Nucleus accumbens (tissue), 56 donors: ENCODE data around the gene TMEM101.
"Not testable (repeated sequence)": the region's sequence is repeated elsewhere in the genome, so short reads cannot be mapped to it uniquely, and the experiment has no call there.

Experiments used
- DNase-seq, 56 donors: peaks; one replicate each; lab custom pipeline; 2025; lab: John Stamatoyannopoulos, UW

TMEM101 gene

GRCh38 chr17:44002141-44002848 lies 12.5 kb downstream of the TMEM101 start:
- DNase-seq: no peak

- no peak for DNase-seq
Observed at GRCh38 chr17:44001461-44001920, 13.3 kb downstream of the TMEM101 start.

- no peak for DNase-seq
Observed at GRCh38 chr17:44000871-44001460, 13.8 kb downstream of the TMEM101 start.

DNA sequence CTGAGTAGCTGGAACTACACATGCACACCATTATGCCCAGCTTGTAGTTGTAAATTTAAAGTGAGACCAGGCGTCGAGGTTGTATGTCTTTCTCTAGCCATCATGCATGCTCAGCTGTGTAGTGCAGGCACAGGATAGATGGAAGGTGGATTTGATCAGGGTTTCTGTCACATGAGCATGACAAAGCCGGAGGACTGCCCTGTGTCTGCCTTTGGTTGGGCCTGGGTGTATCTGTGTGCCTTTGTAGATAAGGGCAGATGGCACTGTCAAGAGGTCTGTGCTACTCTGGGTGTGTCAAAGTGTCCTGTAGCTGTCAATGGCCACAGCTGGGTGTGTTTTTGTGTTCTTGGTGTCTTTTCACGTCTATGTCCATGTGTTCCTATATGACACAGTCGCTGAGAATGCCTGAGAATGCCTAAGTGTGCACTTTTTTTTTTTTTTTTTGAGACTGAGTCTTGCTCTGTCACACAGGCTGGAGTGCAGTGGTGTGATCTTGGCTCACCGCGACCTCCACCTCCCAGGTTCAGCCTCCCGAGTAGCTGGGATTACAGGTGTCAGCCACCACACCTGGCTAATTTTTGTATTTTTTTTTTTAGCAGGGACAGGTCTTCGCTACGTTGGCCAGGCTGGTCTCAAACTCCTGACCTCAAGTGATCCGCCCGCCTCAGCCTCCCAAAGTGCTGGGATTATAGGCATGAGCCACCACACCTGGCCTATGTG lies 14.5 kb downstream of the TMEM101 start:
- no peak for DNase-seq

GRCh38 chr17:43999024-43999423 lies 15.7 kb downstream of the TMEM101 start:
- no peak for DNase-seq

DNA sequence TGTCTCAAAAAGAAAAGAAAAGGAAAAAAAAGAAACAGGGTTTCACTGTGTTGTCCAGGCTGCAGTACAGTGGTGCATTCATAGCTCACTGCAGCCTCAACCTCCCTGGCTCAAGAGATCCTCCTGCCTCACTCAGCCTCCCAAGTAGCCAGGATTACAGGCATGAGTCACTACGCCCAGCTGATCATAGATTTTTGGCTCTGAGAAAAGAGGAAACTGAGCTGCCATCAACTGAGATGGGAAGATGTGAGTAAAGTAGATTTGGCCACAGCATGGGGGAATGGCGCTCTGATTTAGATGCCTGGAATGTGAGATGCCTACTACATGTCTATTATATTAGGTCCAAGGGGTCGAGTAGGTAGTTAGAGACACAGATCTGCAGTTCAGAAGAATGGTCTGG lies 16.2 kb downstream of the TMEM101 start:
- no peak for DNase-seq

- DNase-seq: not testable (repeated sequence)
Observed at GRCh38 chr17:43997180-43997579, 17.6 kb downstream of the TMEM101 start.

DNA sequence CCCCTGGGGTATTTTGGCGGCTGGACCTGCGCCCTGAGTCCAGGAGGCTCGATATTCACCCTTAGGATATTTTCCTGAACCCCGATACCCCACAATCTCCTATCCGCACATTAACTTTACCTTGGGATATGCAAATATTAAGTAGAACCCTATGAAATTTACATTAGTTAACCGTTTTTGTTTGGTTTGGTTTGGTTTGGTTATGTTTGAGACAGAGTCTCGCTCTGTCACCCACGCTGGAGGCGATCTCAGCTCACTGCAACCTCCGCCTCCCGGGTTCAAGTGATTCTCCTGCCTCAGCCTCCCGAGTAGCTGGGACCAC lies 19.7 kb downstream of the TMEM101 start:
- no peak for DNase-seq

DNA sequence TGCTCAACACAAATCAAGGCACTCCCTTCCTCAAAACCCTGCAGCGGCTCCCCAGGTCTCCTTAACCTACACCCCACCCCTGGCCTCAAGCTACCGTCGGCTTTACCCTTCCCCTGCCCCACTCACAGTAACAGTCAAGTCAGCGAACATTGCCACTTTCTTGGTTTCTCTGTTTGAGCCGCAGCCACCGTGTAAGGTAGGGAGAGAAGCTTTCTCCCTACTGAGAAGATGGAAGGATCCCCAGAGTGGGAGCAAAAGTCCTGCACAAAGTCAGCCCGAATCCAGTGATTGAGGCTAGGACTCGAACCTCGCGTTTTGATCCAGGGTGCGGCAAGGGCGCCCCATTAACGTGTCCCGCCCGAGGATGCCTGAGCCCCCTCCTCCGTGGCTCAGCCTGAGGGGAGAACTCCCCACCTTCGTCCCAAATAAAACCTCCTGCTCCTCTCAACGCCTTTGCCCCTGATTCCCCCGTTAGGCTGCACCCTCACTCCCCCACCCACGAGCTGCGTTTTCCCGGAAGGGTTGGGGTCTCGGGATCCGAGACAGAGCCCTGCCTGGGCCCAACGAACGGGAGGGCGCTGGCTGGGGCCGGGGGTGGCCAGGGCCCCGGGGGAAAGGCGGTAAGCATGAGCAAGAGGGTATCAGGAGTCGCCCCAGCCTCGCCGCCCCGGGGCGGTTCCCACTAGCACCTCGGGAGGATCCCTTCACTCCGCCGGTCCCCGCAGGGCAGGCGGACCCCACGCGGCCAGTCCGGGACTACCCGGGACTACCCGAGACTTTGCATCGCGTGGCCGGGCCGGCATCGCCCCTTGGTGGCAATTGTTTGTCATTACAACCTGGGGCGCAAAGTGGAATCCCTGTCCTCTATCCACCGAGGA lies 20.3 kb downstream of the TMEM101 start:
- peak in 43 of 56 donors; percentile 10 to 82 (median 39) for DNase-seq

GRCh38 chr17:43992641-43993040 lies 22.1 kb downstream of the TMEM101 start:
- DNase-seq: no peak

- no peak for DNase-seq
Observed at GRCh38 chr17:43988301-43988700, 26.5 kb downstream of the TMEM101 start.

DNA sequence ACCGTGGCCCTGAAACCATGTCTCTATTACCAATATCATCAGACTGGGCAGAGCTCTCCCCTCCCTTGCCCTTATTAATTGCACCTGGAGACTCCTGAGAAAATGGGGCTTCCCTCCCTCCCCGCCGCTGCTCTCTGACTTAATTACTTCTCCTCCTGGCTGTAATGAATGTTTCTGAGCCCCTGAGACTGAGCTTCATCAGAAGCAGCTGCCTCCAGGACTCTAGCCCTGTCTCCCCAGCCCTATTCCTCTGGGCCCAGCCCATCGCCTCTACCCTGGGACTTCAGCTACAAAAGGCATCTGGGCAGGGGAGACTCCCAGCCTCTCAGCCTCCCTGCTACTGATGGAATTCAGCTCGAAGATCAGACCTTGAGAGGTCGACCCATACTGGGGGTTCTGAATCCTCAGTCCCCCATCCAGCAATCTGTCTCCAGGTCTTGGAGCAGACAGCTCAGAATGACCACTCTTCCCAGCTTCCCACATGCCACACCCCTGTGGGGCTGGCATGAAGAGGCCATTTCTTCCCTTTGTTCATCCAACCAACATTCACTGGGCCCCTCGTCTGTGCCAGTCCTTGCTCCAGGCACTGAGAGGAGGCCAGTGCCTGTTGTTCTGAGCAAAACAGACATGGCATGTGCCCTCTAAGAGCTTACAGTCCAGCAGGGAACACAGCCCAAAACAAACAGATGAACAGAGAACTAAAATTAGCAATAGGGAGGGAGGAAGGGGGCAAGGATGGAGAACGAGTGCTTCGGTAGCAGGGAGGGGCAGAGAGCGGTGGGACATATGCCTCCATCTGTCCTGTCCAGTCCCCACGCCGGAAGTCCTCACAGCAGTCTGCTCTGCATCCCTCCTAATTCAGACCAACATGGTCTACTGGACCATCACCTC lies 27.4 kb downstream of the TMEM101 start:
- DNase-seq: no peak

- peak in 2 of 56 donors; percentile 1 to 2 for DNase-seq
Observed at GRCh38 chr17:43986225-43986981, 28.4 kb downstream of the TMEM101 start.

DNA sequence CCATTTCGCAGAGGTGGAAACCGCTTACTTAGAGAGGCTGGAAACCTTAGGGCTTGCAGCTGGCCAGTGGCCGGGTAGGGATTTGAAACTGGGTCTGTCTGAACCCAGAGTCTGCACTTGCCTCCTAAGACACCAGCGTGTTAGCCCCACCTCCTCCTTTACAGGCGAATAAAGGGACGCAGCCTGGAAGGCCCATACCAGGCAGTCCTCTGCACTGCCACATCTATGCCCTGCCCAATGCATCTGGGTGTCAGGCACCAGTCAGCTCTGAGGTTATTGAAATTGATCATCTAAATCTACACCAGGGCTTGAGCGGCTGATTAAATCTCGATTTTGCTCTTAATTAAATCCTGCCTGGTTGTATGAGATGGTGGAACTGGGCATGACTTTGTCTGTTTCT lies 30.2 kb downstream of the TMEM101 start:
- DNase-seq: no peak

GRCh38 chr17:43983515-43984411 lies 31.0 kb downstream of the TMEM101 start:
- DNase-seq: peak in 15 of 56 donors; percentile 2 to 66 (median 16)

GRCh38 chr17:43983196-43983514 lies 31.6 kb downstream of the TMEM101 start:
- no peak for DNase-seq

DNA sequence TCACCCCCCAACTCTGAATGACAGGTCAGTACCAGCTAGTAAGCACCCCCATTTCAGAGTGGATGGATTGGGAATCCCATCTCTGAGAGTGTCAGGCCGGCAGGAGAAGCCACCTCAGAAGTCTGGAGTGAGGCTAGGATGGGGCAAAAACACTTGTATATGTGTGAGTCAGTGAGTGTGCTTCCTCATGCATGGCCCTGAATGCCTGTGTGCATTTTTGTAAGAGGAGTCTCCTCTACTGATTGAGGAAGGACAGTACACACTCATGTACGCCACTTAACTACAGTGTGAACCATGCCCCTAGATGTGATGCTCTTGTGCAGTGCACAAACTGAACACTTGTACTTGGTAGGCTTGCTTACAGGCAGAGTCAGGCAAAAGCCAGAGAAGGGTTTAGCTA lies 32.6 kb downstream of the TMEM101 start:
- no peak for DNase-seq

DNA sequence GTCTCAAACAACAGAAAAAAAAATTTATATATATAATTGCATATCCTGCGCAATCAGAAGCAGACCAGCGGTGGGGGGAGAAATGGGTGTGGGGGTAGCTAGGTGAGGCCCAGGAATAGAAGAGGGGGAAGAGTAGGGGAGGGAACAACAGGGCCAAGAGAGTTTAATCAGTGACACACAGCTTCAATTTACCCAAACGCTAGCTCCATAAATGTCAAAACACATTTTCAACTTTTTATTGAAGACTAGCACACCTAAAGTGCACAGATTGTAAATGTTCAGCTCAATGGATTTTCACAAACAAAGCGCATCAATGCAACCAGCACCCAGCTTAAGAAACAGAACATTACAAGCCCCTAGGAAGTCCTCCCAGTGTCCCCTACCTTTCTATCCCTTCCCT lies 35.1 kb downstream of the TMEM101 start:
- no peak for DNase-seq
